B cell (primary cell): Measurements from ENCODE around the gene BRI3BP. TPM values are rescaled to one million over a fixed set of nuclear protein-coding genes. Genes with fewer than 3 reads are reported as not detected.

Source experiments
- ATAC-seq: fragments of 200-7000 bp; cut with Tn5 transposase; one replicate; pipeline ENCODE4 v1.10.0; 2021; ENCODE audit warnings: low read depth, mild to moderate bottlenecking, moderate number of reproducible peaks, moderate library complexity
- CTCF ChIA-PET: fragments of 350-600 bp; sonication (Branson Sonifier 250); formaldehyde crosslinking; loops from one replicate; lab custom pipeline; 2021; ENCODE audit warnings: antibody characterized with exemption, inconsistent platforms; lab: Charles Lee
- POLR2A ChIA-PET: fragments of 350-600 bp; sonication (Branson Sonifier 250); formaldehyde crosslinking; loops from one replicate; lab custom pipeline; 2021; ENCODE audit warnings: antibody characterized with exemption; lab: Charles Lee
- DNase-seq: peaks from one replicate; pipeline ENCODE4 v3.0.0; 2013
- H2AFZ ChIP-seq: 2 replicates; pipeline ENCODE4 v1.6.1; 2012; ENCODE audit warnings: mild to moderate bottlenecking, low read depth, low read length; ENCODE audit not compliant: insufficient read depth, poor library complexity, severe bottlenecking
- H3K27ac ChIP-seq, 2 donors: 1 replicate in 1 of 2; 2 replicates in 1 of 2; pipeline ENCODE4 v1.5.1; 2012 to 2013; ENCODE audit warnings: low read length in 2 of 2, mild to moderate bottlenecking in 2 of 2, moderate library complexity in 1 of 2
- H3K27me3 ChIP-seq, 4 experiments: fragments of 200-600 bp in 1 of 4; sonication (generic) in 1 of 4; replicated peaks in 1 of 4; 1 replicate in 2 of 4; 2 replicates in 2 of 4; pipeline versions ENCODE4 v1.6.1 to v1.7.0; 2013 to 2016; ENCODE audit warnings: low read length in 3 of 4, mild to moderate bottlenecking in 2 of 4, mixed read lengths in 1 of 4, moderate library complexity in 1 of 4; ENCODE audit not compliant: insufficient read depth in 4 of 4, control insufficient read depth in 3 of 4; ENCODE audit errors: control extremely low read depth in 1 of 4
- H3K36me3 ChIP-seq, 2 experiments: replicated peaks in 1 of 2; 1 replicate in 1 of 2; 2 replicates in 1 of 2; pipeline versions ENCODE4 v1.6.1 to v1.7.1; 2013; ENCODE audit warnings: low read length in 1 of 2; ENCODE audit not compliant: insufficient read depth in 2 of 2, control insufficient read depth in 1 of 2; ENCODE audit errors: control extremely low read depth in 1 of 2, extremely low read depth in 1 of 2
- H3K4me1 ChIP-seq, 2 donors: fragments of 200-600 bp in 1 of 2; sonication (generic) in 1 of 2; 1 replicate in 1 of 2; 2 replicates in 1 of 2; pipeline versions ENCODE4 v1.5.1 to v1.6.1; 2013 to 2017; ENCODE audit warnings: low read length in 2 of 2; ENCODE audit not compliant: control insufficient read depth in 2 of 2, insufficient read depth in 2 of 2
- H3K4me2 ChIP-seq: replicated peaks from 2 replicates; pipeline ENCODE3; 2012; ENCODE audit warnings: mild to moderate bottlenecking, low read depth, low read length; ENCODE audit not compliant: poor library complexity, severe bottlenecking
- H3K4me3 ChIP-seq, 5 experiments: fragments of 200-600 bp in 1 of 5; sonication (generic) in 1 of 5; 1 replicate in 3 of 5; 2 replicates in 2 of 5; pipeline versions ENCODE4 v1.5.1 to v1.7.0; 2011 to 2016; ENCODE audit warnings: low read length in 4 of 5, mild to moderate bottlenecking in 4 of 5, low read depth in 2 of 5, control low read depth in 1 of 5, moderate library complexity in 1 of 5; ENCODE audit not compliant: insufficient read depth in 1 of 5; ENCODE audit errors: control extremely low read depth in 1 of 5, extremely low read depth in 1 of 5
- H3K79me2 ChIP-seq: fragments of 200-600 bp; sonication (generic); one replicate; pipeline ENCODE4 v1.6.0; 2016; ENCODE audit warnings: low read length; ENCODE audit not compliant: control insufficient read depth, insufficient read depth
- H3K9ac ChIP-seq: fragments of 200-600 bp; sonication (generic); 2 replicates; pipeline ENCODE4 v1.6.1; 2017; ENCODE audit warnings: mild to moderate bottlenecking, low read length, moderate library complexity
- H3K9me3 ChIP-seq, 3 donors: one replicate each; pipeline versions ENCODE4 v1.6.1 to v1.7.1; 2013; ENCODE audit warnings: low read length in 2 of 3; ENCODE audit not compliant: control insufficient read depth in 2 of 3, insufficient read depth in 1 of 3; ENCODE audit errors: control extremely low read depth in 1 of 3
- H4K20me1 ChIP-seq: 2 replicates; pipeline ENCODE4 v1.6.0; 2012; ENCODE audit warnings: mild to moderate bottlenecking, low read length; ENCODE audit not compliant: insufficient read depth, control insufficient read depth, poor library complexity, severe bottlenecking
- H3K27ac Mint-ChIP-seq: one replicate; pipeline ENCODE4 v1.8.0; 2021; ENCODE audit warnings: mixed read lengths
- H3K27me3 Mint-ChIP-seq: one replicate; pipeline ENCODE4 v1.8.0; 2021; ENCODE audit warnings: mixed read lengths
- H3K4me1 Mint-ChIP-seq: one replicate; pipeline ENCODE4 v1.8.0; 2021; ENCODE audit warnings: mixed read lengths
- H3K4me3 Mint-ChIP-seq: one replicate; pipeline ENCODE4 v1.8.0; 2021; ENCODE audit warnings: mixed read lengths
- H3K9me3 Mint-ChIP-seq: one replicate; pipeline ENCODE4 v1.8.0; 2022; ENCODE audit warnings: mixed read lengths; ENCODE audit not compliant: insufficient read depth
- CTCF ChIP-seq: fragments of 200-600 bp; IDR thresholded peaks from one replicate; pipeline ENCODE4 v1.8.0; 2022; ENCODE audit warnings: antibody characterized with exemption, mild to moderate bottlenecking
- EZH2 ChIP-seq: IDR thresholded peaks from 2 replicates; pipeline ENCODE4 v1.6.1; 2012; ENCODE audit warnings: borderline replicate concordance, low read depth, mild to moderate bottlenecking, moderate library complexity, low read length; ENCODE audit not compliant: insufficient read depth, poor library complexity, severe bottlenecking
- WGBS: methylation state at CpG from one replicate; pipeline ENCODE4 v1.1.5; 2013; ENCODE audit warnings: missing lambda C conversion rate; ENCODE audit not compliant: insufficient coverage; 5-methylcytosine and 5-hydroxymethylcytosine counted together
- intact Hi-C: fragments of 100-400 bp; cut with micrococcal nuclease; formaldehyde crosslinking; loops from one replicate; pipeline ENCODE4 v1.10.0; 2022
- polyA plus RNA-seq: library from polyadenylated mRNA; depleted of rRNA; stranded (reverse); fragments of >200 nt; gene quantifications from 2 replicates; pipeline ENCODE4 v1.2.3, GENCODE V29; 2012
- total RNA-seq, 2 donors: library from RNA; stranded (reverse); fragments of 120-200 nt in 1 of 2; gene quantifications; 1 replicate in 1 of 2; 2 replicates in 1 of 2; pipeline versions ENCODE4 v1.2.3 to v1.2.4, GENCODE V29; 2013 to 2022

Gene BRI3BP
- total and polyA plus RNA-seq, 2 donors (not counting 1 experiment from before 2014, with no cell fraction given), result 5.2 to 14.3 TPM

GRCh38 chr12:124970647-124971402 is 22.6 kb upstream of the BRI3BP start:
- intact Hi-C loops, result no loop called here
- no peak overlapping the region for H3K4me2 ChIP-seq
- no peak overlapping the region for H3K4me3 ChIP-seq
- H3K4me3 Mint-ChIP-seq, result no peak overlapping the region
- 97% methylated on average over 21 of the region's 25 CpGs for WGBS
- H3K9ac ChIP-seq, result no peak overlapping the region
- no peak overlapping the region for H3K27ac ChIP-seq
- H3K9me3 Mint-ChIP-seq, result no peaks in the 10 kb centered on the region
- H3K4me1 ChIP-seq, result no peaks in the 10 kb centered on the region
- ATAC-seq (no peak), DNase-seq (no peak)
- H3K79me2 ChIP-seq, result no peaks in the 10 kb centered on the region
- H3K4me1 Mint-ChIP-seq, result no peaks in the 10 kb centered on the region
- peaks cover 0 to 63% of the 10 kb centered on the region in 2 experiments for H3K36me3 ChIP-seq
- no peaks in the 10 kb centered on the region for H3K27me3 ChIP-seq
- TF ChIP-seq EZH2 (no peak), CTCF (no peak)
- H4K20me1 ChIP-seq, result peaks cover 5% of the 10 kb centered on the region
- H3K27me3 Mint-ChIP-seq, result no peaks in the 10 kb centered on the region
- no peaks in the 10 kb centered on the region for H3K9me3 ChIP-seq
- no peak overlapping the region for H3K27ac Mint-ChIP-seq
- POLR2A ChIA-PET, result no interaction called here
- no peak overlapping the region for H2AFZ ChIP-seq
- CTCF ChIA-PET, result interaction anchor here (1.7 kb wide), 1 partner anchor 64 kb away, joined by 4 read pairs; no protein-coding TSS in a partner anchor

- Histone ChIP-seq H3K27me3 (no peaks in the 10 kb centered on the region), H3K4me3 (no peak overlapping the region), H3K9me3 (no peaks in the 10 kb centered on the region), H4K20me1 (peaks cover 5% of the 10 kb centered on the region), H3K4me2 (no peak overlapping the region), H3K27ac (no peak overlapping the region), H3K4me1 (no peaks in the 10 kb centered on the region), H2AFZ (no peak overlapping the region), H3K9ac (no peak overlapping the region), H3K79me2 (no peaks in the 10 kb centered on the region), H3K36me3 (peaks cover 0 to 63% of the 10 kb centered on the region in 2 experiments)
- CTCF ChIA-PET, result interaction anchor here (1.7 kb wide), 1 partner anchor 65 kb away, joined by 4 read pairs; no protein-coding TSS in a partner anchor
- WGBS, result 88% methylated on average over 11 of the region's 12 CpGs
- Mint-ChIP-seq H3K9me3 (no peaks in the 10 kb centered on the region), H3K27ac (no peak overlapping the region), H3K27me3 (no peaks in the 10 kb centered on the region), H3K4me3 (no peak overlapping the region), H3K4me1 (no peaks in the 10 kb centered on the region)
- TF ChIP-seq EZH2, result no peak
- TF ChIP-seq CTCF, result no peak
- POLR2A ChIA-PET, result no interaction called here
- ATAC-seq, result no peak
- DNase-seq, result no peak
- intact Hi-C loops, result no loop called here
These were observed 21.8 kb upstream of the BRI3BP start for GRCh38 chr12:124971603-124972002.
